KMS-11 (cell line): Measurements from ENCODE around the gene PECR.

Experiments
- H2AFZ ChIP-seq: fragments of 200-600 bp; sonication (generic); 2 replicates; pipeline ENCODE4 v1.6.1; 2016; ENCODE audit warnings: antibody characterized with exemption, mixed run types, low read depth
- H3K27ac ChIP-seq: fragments of 200-600 bp; sonication (generic); 2 replicates; pipeline ENCODE4 v1.6.1; 2016; ENCODE audit warnings: mild to moderate bottlenecking, mixed run types
- H3K27me3 ChIP-seq: fragments of 200-600 bp; sonication (generic); 2 replicates; pipeline ENCODE4 v1.6.1; 2017; ENCODE audit warnings: mild to moderate bottlenecking, low read depth, mixed run types, moderate library complexity; ENCODE audit not compliant: insufficient read depth
- H3K36me3 ChIP-seq: fragments of 200-600 bp; sonication (generic); 2 replicates; pipeline ENCODE4 v1.6.1; 2017; ENCODE audit warnings: mild to moderate bottlenecking, mixed run types; ENCODE audit not compliant: insufficient read depth
- H3K4me1 ChIP-seq: fragments of 200-600 bp; sonication (generic); 2 replicates; pipeline ENCODE4 v1.6.1; 2016; ENCODE audit warnings: mild to moderate bottlenecking, low read depth, mixed run types; ENCODE audit not compliant: poor library complexity, severe bottlenecking
- H3K4me2 ChIP-seq: fragments of 200-600 bp; sonication (generic); 2 replicates; pipeline ENCODE4 v1.7.0; 2016; ENCODE audit warnings: mild to moderate bottlenecking, mixed run types
- H3K4me3 ChIP-seq: fragments of 200-600 bp; sonication (generic); IDR thresholded peaks from 2 replicates; pipeline ENCODE4 v1.6.1; 2017; ENCODE audit warnings: low read depth, low read length, mixed read lengths; ENCODE audit not compliant: insufficient read depth
- H3K79me2 ChIP-seq: fragments of 200-600 bp; sonication (generic); 2 replicates; pipeline ENCODE4 v1.6.1; 2016; ENCODE audit warnings: low read depth, mixed run types; ENCODE audit not compliant: insufficient read depth
- H3K9ac ChIP-seq: fragments of 200-600 bp; sonication (generic); 2 replicates; pipeline ENCODE4 v1.6.1; 2016; ENCODE audit warnings: mild to moderate bottlenecking, mixed run types
- H4K20me1 ChIP-seq: fragments of 200-600 bp; sonication (generic); 2 replicates; pipeline ENCODE4 v1.6.1; 2016; ENCODE audit warnings: mild to moderate bottlenecking, mixed run types; ENCODE audit not compliant: insufficient read depth
- TF ChIP-seq, protein P1 (sequence below): fragments of 200-600 bp; sonication (generic); conservative IDR thresholded peaks from 2 replicates; pipeline ENCODE4 v1.6.1; 2017; ENCODE audit warnings: low read depth, mild to moderate bottlenecking, antibody characterized with exemption, low read length, moderate library complexity, mixed read lengths

Gene PECR

DNA sequence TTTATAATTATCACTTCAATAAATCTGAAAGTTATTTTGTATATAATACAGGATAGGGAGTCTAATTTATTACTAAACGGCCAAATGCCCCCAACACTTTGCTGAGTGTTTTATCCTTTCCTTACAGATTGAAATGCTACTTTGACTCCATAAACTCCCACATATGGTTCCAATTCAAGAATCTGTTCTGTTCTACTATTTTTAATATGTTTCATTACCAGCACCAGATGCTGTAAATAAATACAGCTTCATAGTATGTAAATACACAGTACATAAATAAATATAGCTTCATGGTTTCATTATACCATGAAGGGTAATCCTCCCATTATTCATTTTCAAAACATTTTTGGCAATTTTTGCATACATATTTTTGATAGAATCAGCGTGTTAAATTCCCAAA lies 34.2 kb downstream of the PECR start:
- no peak overlapping the region for H3K4me2 ChIP-seq

DNA sequence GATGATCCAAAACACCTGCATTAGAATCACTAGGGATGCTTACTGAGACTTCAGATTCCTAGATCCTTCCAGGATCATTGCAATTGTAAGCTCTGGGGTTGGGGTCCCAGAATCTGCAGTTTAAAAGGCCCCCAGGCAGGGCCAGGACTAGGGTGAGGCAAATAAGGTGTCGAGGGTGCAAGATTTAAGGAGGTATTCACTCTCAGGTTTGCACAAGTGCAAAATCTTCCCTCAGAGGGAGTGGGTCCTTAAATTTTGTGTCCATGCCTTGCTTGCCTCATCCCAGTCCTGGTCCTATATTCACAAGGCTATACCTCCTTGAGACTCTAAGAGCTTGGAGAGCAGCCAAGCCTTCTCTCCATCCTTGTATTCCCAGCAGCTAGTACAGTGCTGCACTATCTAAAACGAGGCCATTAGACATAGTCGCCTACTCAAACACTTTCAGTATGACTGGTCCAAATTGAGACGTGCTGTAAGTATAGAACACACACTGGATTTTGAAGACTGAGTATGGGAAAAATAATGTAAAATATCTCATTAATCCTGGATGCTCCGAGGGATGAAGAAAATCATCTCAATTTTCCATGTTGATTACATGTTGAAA lies 36.6 kb downstream of the PECR start:
- H3K36me3 ChIP-seq, result no peaks in the 10 kb centered on the region
- H3K4me2 ChIP-seq, result 0 out of 2 replicates have a peak overlapping the region, but pooled peaks have one; percentile 7
- no peak overlapping the region; the same call in 1 of the 2 replicates for H3K27ac ChIP-seq
- H3K79me2 ChIP-seq, result no peaks in the 10 kb centered on the region
- TF ChIP-seq, protein P1, sequence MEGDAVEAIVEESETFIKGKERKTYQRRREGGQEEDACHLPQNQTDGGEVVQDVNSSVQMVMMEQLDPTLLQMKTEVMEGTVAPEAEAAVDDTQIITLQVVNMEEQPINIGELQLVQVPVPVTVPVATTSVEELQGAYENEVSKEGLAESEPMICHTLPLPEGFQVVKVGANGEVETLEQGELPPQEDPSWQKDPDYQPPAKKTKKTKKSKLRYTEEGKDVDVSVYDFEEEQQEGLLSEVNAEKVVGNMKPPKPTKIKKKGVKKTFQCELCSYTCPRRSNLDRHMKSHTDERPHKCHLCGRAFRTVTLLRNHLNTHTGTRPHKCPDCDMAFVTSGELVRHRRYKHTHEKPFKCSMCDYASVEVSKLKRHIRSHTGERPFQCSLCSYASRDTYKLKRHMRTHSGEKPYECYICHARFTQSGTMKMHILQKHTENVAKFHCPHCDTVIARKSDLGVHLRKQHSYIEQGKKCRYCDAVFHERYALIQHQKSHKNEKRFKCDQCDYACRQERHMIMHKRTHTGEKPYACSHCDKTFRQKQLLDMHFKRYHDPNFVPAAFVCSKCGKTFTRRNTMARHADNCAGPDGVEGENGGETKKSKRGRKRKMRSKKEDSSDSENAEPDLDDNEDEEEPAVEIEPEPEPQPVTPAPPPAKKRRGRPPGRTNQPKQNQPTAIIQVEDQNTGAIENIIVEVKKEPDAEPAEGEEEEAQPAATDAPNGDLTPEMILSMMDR, result no peak
- peaks cover 18% of the 10 kb centered on the region for H3K4me1 ChIP-seq
- no peak overlapping the region for H3K4me3 ChIP-seq
- H3K9ac ChIP-seq, result no peak overlapping the region
- H3K27me3 ChIP-seq, result no peaks in the 10 kb centered on the region
- H4K20me1 ChIP-seq, result no peaks in the 10 kb centered on the region
- no peak overlapping the region for H2AFZ ChIP-seq

More for the DNA sequence above, 34.2 kb downstream of the PECR start:
- Histone ChIP-seq H3K36me3 (no peaks in the 10 kb centered on the region), H3K79me2 (no peaks in the 10 kb centered on the region), H3K4me3 (no peak overlapping the region), H2AFZ (no peak overlapping the region), H3K4me1 (peaks cover 18% of the 10 kb centered on the region), H3K27me3 (no peaks in the 10 kb centered on the region), H3K27ac (no peak overlapping the region), H3K9ac (no peak overlapping the region), H4K20me1 (no peaks in the 10 kb centered on the region)
- TF ChIP-seq, protein P1, result no peak

DNA sequence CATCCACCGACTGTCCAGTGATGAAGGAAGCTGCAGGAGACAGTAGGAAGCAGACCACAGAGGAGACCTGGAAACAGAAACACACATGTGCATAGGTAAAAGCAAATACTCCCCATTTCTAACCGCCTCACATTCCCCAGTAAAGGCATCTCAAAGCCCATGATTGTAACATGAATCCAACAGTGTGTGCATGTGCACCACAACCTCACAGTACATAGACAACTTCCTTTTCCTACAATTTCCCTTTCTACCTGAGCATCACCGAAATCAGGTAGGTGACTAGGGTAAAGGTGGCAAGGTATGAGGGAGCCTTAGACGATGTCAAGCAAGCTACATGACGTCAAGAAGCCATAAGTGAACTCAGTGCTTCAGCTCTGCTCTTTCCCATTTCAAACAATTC lies 37.7 kb downstream of the PECR start:
- TF ChIP-seq, protein P1, result no peak
- no peaks in the 10 kb centered on the region for H3K36me3 ChIP-seq
- H3K79me2 ChIP-seq, result no peaks in the 10 kb centered on the region

DNA sequence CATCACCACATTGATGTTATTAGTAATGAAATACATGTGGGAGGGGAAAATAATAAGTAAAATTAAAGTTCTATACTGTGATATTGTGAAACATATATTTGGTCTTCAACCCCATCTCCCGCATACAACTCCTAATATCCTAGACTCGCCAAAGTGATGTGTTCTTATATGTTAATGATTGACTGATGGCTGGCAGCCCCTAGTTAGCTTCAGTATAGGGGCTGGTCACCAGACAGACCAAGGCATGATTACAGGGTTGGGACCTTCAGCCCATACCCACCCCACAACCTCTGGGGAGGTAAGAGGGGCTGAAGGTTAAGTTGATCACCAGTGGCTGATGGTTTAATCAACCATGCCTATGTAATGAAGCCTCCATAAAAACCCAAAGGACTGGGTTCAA lies 40.2 kb downstream of the PECR start:
- H3K79me2 ChIP-seq, result no peaks in the 10 kb centered on the region
- H3K4me1 ChIP-seq, result peaks cover 18% of the 10 kb centered on the region
- H3K36me3 ChIP-seq, result no peaks in the 10 kb centered on the region
- H3K27ac ChIP-seq, result no peak overlapping the region
- H3K27me3 ChIP-seq, result no peaks in the 10 kb centered on the region
- TF ChIP-seq, protein P1, result no peak
- no peak overlapping the region for H2AFZ ChIP-seq
- no peak overlapping the region for H3K4me2 ChIP-seq
- no peak overlapping the region for H3K4me3 ChIP-seq
- no peak overlapping the region for H3K9ac ChIP-seq
- no peaks in the 10 kb centered on the region for H4K20me1 ChIP-seq

More for the DNA sequence above, 37.7 kb downstream of the PECR start:
- peaks cover 18% of the 10 kb centered on the region for H3K4me1 ChIP-seq
- H3K27ac ChIP-seq, result no peak overlapping the region
- H4K20me1 ChIP-seq, result no peaks in the 10 kb centered on the region
- H3K4me2 ChIP-seq, result no peak overlapping the region
- no peaks in the 10 kb centered on the region for H3K27me3 ChIP-seq
- H2AFZ ChIP-seq, result no peak overlapping the region
- H3K9ac ChIP-seq, result no peak overlapping the region
- no peak overlapping the region for H3K4me3 ChIP-seq
